RWPE2 (cell line): ENCODE measurements around the gene IPO5.
A peak's percentile ranks its signal among the peaks of the same experiment; 100 is the strongest.

Experiments used
- ATAC-seq: fragments of 200-7000 bp; cut with Tn5 transposase; 3 replicates; pipeline ENCODE4 v1.9.1; 2021; ENCODE audit warnings: low read depth
- DNase-seq: peaks from one replicate; pipeline ENCODE4 v3.0.0-alpha.2; 2020; ENCODE audit warnings: low spot score
- H3K27ac ChIP-seq: fragments of 450-650 bp; 2 replicates; pipeline ENCODE4 v1.5.1; 2017; ENCODE audit warnings: mild to moderate bottlenecking; ENCODE audit not compliant: poor library complexity, severe bottlenecking
- H3K27me3 ChIP-seq: fragments of 250-450 bp; sonication (Bioruptor Pico); 2 replicates; pipeline ENCODE4 v1.5.1; 2021; ENCODE audit warnings: mild to moderate bottlenecking, moderate library complexity; ENCODE audit not compliant: insufficient read depth, poor library complexity, severe bottlenecking
- H3K36me3 ChIP-seq: fragments of 250-450 bp; sonication (Bioruptor Pico); 2 replicates; pipeline ENCODE4 v1.5.1; 2020; ENCODE audit warnings: low read depth, mild to moderate bottlenecking, moderate library complexity
- H3K4me1 ChIP-seq: fragments of 250-450 bp; sonication (Bioruptor Pico); 2 replicates; pipeline ENCODE4 v1.5.1; 2021; ENCODE audit warnings: mild to moderate bottlenecking, moderate library complexity; ENCODE audit not compliant: insufficient read depth, poor library complexity, severe bottlenecking
- H3K4me3 ChIP-seq: fragments of 250-450 bp; sonication (Bioruptor Pico); 2 replicates; pipeline ENCODE4 v1.5.1; 2021; ENCODE audit warnings: mild to moderate bottlenecking, moderate library complexity; ENCODE audit not compliant: severe bottlenecking
- H3K9me3 ChIP-seq: fragments of 250-450 bp; sonication (Bioruptor Pico); 2 replicates; pipeline ENCODE4 v1.5.1; 2021; ENCODE audit warnings: mild to moderate bottlenecking, moderate library complexity; ENCODE audit not compliant: severe bottlenecking
- TF ChIP-seq, protein P1 (sequence below): fragments of 450-650 bp; IDR thresholded peaks from one replicate; pipeline ENCODE4 v1.5.1; 2017; ENCODE audit warnings: mild to moderate bottlenecking, moderate library complexity; ENCODE audit not compliant: poor library complexity, severe bottlenecking

The IPO5 gene

DNA sequence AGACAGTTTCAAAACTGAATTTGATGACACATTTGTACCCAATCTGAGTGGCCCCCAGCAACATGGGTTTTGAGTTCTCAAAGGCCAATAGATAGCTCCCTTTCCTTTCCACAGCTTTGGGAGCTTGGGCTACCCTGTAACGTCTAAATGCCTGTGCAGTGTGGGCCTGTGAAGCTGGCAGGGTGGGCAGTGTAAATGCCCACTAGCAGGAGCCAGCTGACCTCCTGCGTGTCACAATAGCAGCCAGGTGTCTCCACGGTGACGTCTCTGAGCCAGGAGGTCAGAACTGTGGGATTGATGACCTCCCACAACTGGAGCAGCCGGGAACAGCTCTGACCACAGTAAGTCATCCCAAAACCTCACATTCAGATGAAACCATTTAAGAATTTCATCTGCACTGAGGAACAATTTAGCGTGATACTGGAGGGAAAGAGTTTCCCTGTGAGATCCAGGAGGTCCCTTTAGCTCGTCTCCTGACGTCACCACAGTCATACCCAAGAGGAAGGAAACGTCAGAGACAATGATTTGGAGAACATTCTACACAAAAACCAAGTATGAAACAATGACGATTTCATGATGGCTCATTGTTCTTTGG lies at the start of gene IPO5:
Gene IPO5 (plus strand): TSS at position 300 of the 595 bp plus-strand sequence. CDS start 23,022 bp downstream, outside the sequence.
- DNase-seq, result no peak
- no peak within 1 kb of the TSS for H3K27ac ChIP-seq
- ATAC-seq, result no peak
- no peaks in the 10 kb centered on the region for H3K4me1 ChIP-seq
- H3K9me3 ChIP-seq, result peaks cover 4% of the 10 kb centered on the region
- TF ChIP-seq, protein P1, sequence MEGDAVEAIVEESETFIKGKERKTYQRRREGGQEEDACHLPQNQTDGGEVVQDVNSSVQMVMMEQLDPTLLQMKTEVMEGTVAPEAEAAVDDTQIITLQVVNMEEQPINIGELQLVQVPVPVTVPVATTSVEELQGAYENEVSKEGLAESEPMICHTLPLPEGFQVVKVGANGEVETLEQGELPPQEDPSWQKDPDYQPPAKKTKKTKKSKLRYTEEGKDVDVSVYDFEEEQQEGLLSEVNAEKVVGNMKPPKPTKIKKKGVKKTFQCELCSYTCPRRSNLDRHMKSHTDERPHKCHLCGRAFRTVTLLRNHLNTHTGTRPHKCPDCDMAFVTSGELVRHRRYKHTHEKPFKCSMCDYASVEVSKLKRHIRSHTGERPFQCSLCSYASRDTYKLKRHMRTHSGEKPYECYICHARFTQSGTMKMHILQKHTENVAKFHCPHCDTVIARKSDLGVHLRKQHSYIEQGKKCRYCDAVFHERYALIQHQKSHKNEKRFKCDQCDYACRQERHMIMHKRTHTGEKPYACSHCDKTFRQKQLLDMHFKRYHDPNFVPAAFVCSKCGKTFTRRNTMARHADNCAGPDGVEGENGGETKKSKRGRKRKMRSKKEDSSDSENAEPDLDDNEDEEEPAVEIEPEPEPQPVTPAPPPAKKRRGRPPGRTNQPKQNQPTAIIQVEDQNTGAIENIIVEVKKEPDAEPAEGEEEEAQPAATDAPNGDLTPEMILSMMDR, result no peak
- no peak within 1 kb of the TSS for H3K4me3 ChIP-seq
- no peaks in the 10 kb centered on the region for H3K27me3 ChIP-seq
- no peaks in the 10 kb centered on the region for H3K36me3 ChIP-seq

DNA sequence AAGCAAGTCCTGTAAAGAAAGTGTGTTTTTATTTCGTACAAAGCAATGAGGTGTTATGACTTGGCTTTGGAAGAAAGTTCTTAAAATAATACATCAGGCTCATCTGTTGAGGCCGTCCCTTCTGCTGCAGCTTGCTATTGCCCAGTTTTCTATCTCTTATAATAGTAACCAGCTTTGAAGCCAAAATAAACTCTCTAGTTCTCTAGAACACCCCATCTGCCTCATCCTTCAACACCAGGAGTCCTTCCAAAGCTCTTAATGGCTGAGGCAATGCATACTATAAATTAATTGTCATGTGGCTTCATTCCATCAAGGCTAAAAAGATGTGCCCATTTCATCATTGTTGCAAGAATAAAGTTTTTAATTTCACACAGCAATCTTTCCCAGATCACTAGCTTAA lies 49.4 kb upstream of the IPO5 start:
- H3K27me3 ChIP-seq, result no peaks in the 10 kb centered on the region
- no peak overlapping the region for H3K4me3 ChIP-seq
- TF ChIP-seq, protein P1, result no peak
- no peak for ATAC-seq
- DNase-seq, result no peak
- no peaks in the 10 kb centered on the region for H3K36me3 ChIP-seq
- H3K9me3 ChIP-seq, result no peaks in the 10 kb centered on the region
- no peak overlapping the region for H3K27ac ChIP-seq
- H3K4me1 ChIP-seq, result no peaks in the 10 kb centered on the region

DNA sequence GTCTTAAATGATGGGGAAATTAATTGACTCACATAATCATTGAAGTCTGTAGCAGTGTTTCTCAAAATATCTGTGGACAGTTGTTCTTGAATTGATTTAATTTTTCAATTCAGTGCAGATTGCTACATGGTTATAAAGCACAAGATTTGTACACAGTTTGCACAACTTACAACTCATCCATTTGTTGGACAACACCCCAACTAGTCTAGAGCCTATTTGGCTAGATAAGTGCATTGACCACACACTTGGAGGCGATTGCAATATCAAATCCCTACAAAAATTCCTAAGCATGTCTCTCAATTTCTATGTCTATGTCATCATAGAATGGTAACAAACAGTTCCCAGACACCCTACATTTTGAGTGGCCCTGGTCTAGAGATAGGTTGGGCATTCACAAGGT lies 48.0 kb upstream of the IPO5 start:
- TF ChIP-seq, protein P1, result no peak
- no peaks in the 10 kb centered on the region for H3K27me3 ChIP-seq
- no peaks in the 10 kb centered on the region for H3K36me3 ChIP-seq
- H3K9me3 ChIP-seq, result no peaks in the 10 kb centered on the region
- H3K4me3 ChIP-seq, result no peak overlapping the region
- DNase-seq (no peak), ATAC-seq (no peak)
- H3K27ac ChIP-seq, result no peak overlapping the region
- no peaks in the 10 kb centered on the region for H3K4me1 ChIP-seq

DNA sequence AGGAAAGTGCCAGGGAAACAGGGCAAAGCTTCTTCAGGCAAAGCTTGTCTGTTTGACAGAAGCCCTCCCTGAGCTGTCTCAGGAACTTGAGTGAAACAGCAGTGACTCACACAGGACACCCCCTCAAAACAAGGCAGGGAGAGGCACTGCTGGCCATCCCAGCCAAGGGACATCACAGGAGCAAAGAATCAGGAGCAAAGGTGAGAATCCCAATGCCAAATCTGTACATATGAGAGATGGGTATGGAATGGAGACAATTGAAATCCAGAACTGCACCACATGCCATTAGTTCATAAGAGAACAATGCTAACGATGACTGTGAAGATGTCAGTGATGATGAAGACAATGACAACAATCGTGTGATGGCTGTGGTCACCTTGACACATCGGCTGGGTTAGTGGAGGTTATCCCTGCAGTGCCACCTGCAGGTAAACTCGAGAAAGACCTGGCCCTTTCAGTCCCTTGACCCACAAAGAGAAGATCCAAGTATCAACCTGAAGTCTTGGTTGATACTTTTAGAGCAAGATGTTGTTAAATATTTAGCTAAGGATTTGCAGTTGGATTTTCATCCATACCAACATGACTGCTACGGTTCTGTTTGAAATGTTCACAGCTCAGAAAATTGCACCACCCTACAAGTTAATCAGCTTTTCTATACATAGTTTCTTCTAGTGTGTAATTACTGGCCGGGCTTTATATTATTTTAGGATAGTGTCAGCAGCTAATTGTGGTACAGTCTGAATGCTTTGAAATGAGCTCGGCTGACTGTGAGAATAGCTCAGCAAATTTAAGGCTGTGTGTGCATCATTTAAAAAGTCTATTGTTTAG lies 42.0 kb upstream of the IPO5 start:
- ATAC-seq, result no peak; the same call in 2 of the 3 replicates
- H3K9me3 ChIP-seq, result no peaks in the 10 kb centered on the region
- no peaks in the 10 kb centered on the region for H3K27me3 ChIP-seq
- TF ChIP-seq, protein P1, result peak; percentile 45
- no peak overlapping the region for H3K27ac ChIP-seq
- H3K36me3 ChIP-seq, result no peaks in the 10 kb centered on the region
- DNase-seq, result no peak
- H3K4me3 ChIP-seq, result no peak overlapping the region
- H3K4me1 ChIP-seq, result no peaks in the 10 kb centered on the region

DNA sequence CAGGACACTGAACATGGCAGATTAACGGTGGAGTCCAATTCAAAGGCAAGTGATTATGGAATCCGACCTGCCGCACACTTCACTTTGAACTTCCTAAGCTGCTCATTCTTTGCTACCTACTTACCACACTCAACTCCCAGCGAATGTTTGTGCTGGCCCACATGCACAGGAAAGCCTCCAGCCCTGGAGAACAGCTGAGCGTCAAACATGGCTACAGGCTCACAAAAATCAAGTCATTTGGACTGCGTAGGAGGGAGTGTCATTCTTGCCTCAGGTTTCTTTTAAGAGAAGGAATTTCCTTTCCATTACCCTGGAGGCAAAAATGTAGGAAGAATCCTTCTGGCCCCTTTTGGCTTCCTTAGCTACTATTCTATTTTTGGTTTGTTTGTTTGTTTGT lies 41.3 kb upstream of the IPO5 start:
- Histone ChIP-seq H3K36me3 (no peaks in the 10 kb centered on the region), H3K4me1 (no peaks in the 10 kb centered on the region), H3K9me3 (no peaks in the 10 kb centered on the region), H3K4me3 (no peak overlapping the region), H3K27me3 (no peaks in the 10 kb centered on the region), H3K27ac (no peak overlapping the region)
- TF ChIP-seq, protein P1, result no peak
- no peak for ATAC-seq
- DNase-seq, result no peak
